Natural killer cell (primary cell): Measurements from ENCODE around the gene RALGDS. TPM values are rescaled to one million over a fixed set of nuclear protein-coding genes. Genes with fewer than 3 reads are reported as not detected.

Source experiments
- ATAC-seq, 3 donors: fragments of 150-1000 bp in 2 of 3; fragments of 200-7000 bp in 1 of 3; cut with Tn5 transposase; 1 replicate in 1 of 3; 2 replicates in 2 of 3; pipeline ENCODE4 v1.10.0; 2021; ENCODE audit warnings: mild to moderate bottlenecking in 2 of 3, moderate library complexity in 2 of 3
- DNase-seq, 2 donors: peaks; one replicate each; pipeline versions ENCODE4 v3.0.0 to v3.0.0-alpha.2; 2013 to 2021; ENCODE audit warnings: mixed read lengths in 1 of 2
- H3K27ac ChIP-seq: one replicate; pipeline ENCODE4 v1.5.1; 2013; ENCODE audit warnings: mild to moderate bottlenecking, low read length
- H3K27me3 ChIP-seq: one replicate; pipeline ENCODE4 v1.6.1; 2013; ENCODE audit warnings: low read length; ENCODE audit not compliant: control insufficient read depth, insufficient read depth
- H3K36me3 ChIP-seq: one replicate; pipeline ENCODE4 v1.6.1; 2013; ENCODE audit warnings: low read length; ENCODE audit not compliant: control insufficient read depth, insufficient read depth
- H3K4me1 ChIP-seq: one replicate; pipeline ENCODE4 v1.6.1; 2013; ENCODE audit warnings: low read length; ENCODE audit not compliant: control insufficient read depth, insufficient read depth
- H3K4me3 ChIP-seq: one replicate; pipeline ENCODE4 v1.5.1; 2013; ENCODE audit warnings: low read length
- H3K9me3 ChIP-seq: one replicate; pipeline ENCODE4 v1.6.1; 2013; ENCODE audit warnings: low read length; ENCODE audit not compliant: control insufficient read depth, insufficient read depth
- H3K27ac Mint-ChIP-seq, 2 donors: one replicate each; pipeline ENCODE4 v1.8.0; 2022; ENCODE audit warnings: mild to moderate bottlenecking in 2 of 2, mixed read lengths in 2 of 2, moderate library complexity in 1 of 2
- H3K27me3 Mint-ChIP-seq, 2 donors: one replicate each; pipeline ENCODE4 v1.8.0; 2022; ENCODE audit warnings: low read depth in 2 of 2, mixed read lengths in 2 of 2
- H3K36me3 Mint-ChIP-seq: one replicate; pipeline ENCODE4 v1.8.0; 2022; ENCODE audit warnings: mixed read lengths
- H3K4me1 Mint-ChIP-seq, 2 donors: one replicate each; pipeline ENCODE4 v1.8.0; 2022; ENCODE audit warnings: mixed read lengths in 2 of 2
- H3K4me3 Mint-ChIP-seq: one replicate; pipeline ENCODE4 v1.8.0; 2022; ENCODE audit warnings: mild to moderate bottlenecking, moderate library complexity, mixed read lengths
- H3K9me3 Mint-ChIP-seq, 2 donors: one replicate each; pipeline ENCODE4 v1.8.0; 2022; ENCODE audit warnings: mixed read lengths in 2 of 2
- WGBS: methylation state at CpG from one replicate; pipeline ENCODE4 v1.1.7; 2013; ENCODE audit warnings: missing lambda C conversion rate; ENCODE audit not compliant: insufficient coverage; 5-methylcytosine and 5-hydroxymethylcytosine counted together
- intact Hi-C: fragments of 100-400 bp; cut with micrococcal nuclease; formaldehyde crosslinking; loops from one replicate; pipeline ENCODE4 v1.14.2; 2022
- total RNA-seq, 4 donors: library from RNA; stranded (reverse); fragments of 120-200 nt in 1 of 4; gene quantifications; one replicate each; pipeline versions ENCODE4 v1.2.3 to v1.2.4, GENCODE V29; 2013 to 2022
- TF ChIP-seq, protein P1 (sequence below): fragments of 200-600 bp; IDR thresholded peaks from one replicate; pipeline ENCODE4 v1.8.0; 2022; ENCODE audit warnings: antibody characterized with exemption

RALGDS gene
- total RNA-seq, 3 donors from 2014 or later (not counting 1 experiment from before 2014, with no cell fraction given) = 206 to 250 (median 208) TPM

DNA sequence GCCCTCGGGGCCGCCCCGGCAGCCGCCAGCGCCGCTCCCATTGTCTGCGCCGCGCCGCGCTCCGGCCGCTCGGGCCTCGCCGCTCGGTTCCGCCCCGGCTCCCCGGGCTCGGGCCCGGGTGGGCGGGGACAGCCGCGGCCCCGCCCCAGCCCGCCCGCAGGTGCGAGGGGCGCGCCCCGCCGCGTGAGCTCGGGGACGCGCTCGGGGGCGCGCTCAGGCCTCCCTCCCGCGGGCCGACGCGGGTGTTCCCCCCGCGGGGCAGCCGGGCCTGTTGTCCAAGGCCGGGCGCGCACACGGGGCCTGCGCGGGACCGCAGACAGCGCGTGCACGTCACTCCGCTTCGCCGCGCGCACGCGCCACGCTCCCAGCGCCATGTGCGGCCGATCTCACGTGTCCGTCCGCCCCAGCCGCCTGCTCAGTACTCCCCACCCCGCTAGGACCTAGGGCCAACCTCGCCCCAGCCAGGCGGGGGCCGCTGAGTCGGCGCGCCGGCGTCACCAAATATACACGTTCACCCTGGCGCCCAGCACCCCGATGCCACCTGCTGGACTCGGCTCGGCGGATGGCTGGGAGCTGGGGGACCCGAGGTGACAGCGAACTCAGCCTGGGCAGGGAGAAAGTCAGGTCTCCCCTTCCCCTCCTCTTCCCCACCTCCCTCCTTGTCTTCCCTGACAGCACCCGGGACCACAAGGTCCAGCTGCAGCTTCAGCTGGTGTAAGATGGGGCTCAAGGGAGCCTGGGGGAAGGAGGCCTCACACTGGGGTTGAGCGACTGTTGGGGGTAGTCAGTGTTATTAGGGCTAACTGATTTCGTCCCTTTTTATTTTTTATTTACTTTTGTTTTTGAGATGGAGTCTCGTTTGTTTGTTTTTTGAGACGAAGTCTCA is 28.3 kb upstream of the RALGDS start:
- H3K4me1 ChIP-seq = peaks cover 46% of the 10 kb centered on the region
- intact Hi-C loops = loop anchor here (1.0 to 10.0 kb wide), 4 partner anchors 28 to 1895 kb away; partner anchors contain the start of genes BRD3 and RALGDS
- TF ChIP-seq, protein P1, sequence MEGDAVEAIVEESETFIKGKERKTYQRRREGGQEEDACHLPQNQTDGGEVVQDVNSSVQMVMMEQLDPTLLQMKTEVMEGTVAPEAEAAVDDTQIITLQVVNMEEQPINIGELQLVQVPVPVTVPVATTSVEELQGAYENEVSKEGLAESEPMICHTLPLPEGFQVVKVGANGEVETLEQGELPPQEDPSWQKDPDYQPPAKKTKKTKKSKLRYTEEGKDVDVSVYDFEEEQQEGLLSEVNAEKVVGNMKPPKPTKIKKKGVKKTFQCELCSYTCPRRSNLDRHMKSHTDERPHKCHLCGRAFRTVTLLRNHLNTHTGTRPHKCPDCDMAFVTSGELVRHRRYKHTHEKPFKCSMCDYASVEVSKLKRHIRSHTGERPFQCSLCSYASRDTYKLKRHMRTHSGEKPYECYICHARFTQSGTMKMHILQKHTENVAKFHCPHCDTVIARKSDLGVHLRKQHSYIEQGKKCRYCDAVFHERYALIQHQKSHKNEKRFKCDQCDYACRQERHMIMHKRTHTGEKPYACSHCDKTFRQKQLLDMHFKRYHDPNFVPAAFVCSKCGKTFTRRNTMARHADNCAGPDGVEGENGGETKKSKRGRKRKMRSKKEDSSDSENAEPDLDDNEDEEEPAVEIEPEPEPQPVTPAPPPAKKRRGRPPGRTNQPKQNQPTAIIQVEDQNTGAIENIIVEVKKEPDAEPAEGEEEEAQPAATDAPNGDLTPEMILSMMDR = peak; percentile 64
- Mint-ChIP-seq H3K9me3 (no peaks in the 10 kb centered on the region), H3K36me3 (no peaks in the 10 kb centered on the region), H3K4me1 (peaks cover 26 to 39% of the 10 kb centered on the region in 2 donors), H3K27me3 (peaks cover 0 to 1% of the 10 kb centered on the region in 2 donors), H3K27ac (peak overlapping the region; percentile 74 to 98), H3K4me3 (peak overlapping the region; percentile 88)
- peak; percentile 68 to 84 (median 75) for ATAC-seq
- H3K27ac ChIP-seq = peak overlapping the region; percentile 70
- no peaks in the 10 kb centered on the region for H3K9me3 ChIP-seq
- no peaks in the 10 kb centered on the region for H3K36me3 ChIP-seq
- H3K27me3 ChIP-seq = no peaks in the 10 kb centered on the region
- DNase-seq = peak; percentile 83 to 92
- WGBS = 2% methylated on average over 94 of the region's 95 CpGs
- H3K4me3 ChIP-seq = peak overlapping the region; percentile 48

DNA sequence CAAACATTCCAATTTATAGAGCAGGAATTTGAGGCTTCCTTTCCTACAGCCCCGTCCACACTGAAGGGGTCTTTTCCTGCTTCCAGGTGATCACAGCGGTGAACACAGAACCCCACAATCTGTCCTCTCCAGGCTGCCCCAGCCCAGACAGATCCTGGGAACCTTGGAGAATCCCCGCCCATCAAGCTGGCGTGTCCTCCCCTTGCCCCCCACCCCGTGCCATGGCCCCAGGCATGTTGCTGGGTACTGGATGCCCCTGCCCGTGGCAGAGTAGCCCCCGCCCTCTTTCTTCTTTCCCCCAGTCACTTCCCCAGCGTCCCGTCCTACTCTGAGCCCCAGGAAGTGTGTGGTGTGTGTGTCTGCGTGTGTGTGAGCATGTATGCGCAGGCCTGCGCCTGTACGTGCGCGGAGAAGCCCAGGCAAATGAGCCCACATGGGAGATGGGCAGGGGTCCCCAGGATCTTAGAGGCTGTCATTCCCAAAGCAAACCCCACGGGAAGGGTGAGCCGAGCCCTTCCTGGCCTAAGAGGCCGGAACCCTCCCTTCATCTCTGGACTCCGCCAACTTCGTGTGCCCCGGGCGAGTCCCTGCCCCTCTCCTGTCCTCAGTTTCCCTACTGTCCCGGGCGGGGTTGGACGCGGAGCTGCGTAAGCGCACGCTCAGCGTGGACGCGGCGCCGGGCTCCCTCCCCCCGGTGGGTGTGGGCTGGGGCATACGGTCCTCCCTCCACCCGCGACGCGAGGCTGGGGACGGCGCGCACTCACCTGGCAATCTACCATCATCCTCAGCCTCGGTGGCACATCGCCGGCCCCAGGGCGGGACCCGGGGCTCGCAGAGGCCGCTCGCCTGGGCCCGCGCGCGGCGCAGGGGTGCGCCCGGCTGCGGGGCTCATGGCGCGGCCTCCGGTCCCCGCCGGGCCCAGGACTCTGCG is 27.4 kb upstream of the RALGDS start:
- peak; percentile 60 to 86 for DNase-seq
- Mint-ChIP-seq H3K27me3 (no peaks in the 10 kb centered on the region), H3K36me3 (no peaks in the 10 kb centered on the region), H3K4me3 (peak overlapping the region; percentile 90), H3K27ac (peak overlapping the region; percentile 90 to 98), H3K4me1 (peaks cover 33 to 46% of the 10 kb centered on the region in 2 donors), H3K9me3 (no peaks in the 10 kb centered on the region)
- TF ChIP-seq, protein P1 = no peak
- WGBS = 2% methylated on average over 62 of the region's 65 CpGs
- intact Hi-C loops = loop anchor here (1.0 to 10.0 kb wide), 5 partner anchors 27 to 1894 kb away; partner anchors contain the start of genes BRD3 and RALGDS
- peak overlapping the region; percentile 96 for H3K27ac ChIP-seq
- peak; percentile 0 to 32 (median 1) for ATAC-seq
- peak overlapping the region; percentile 75 for H3K4me3 ChIP-seq
- no peaks in the 10 kb centered on the region for H3K9me3 ChIP-seq
- peaks cover 54% of the 10 kb centered on the region for H3K4me1 ChIP-seq
- H3K27me3 ChIP-seq = no peaks in the 10 kb centered on the region
- H3K36me3 ChIP-seq = no peaks in the 10 kb centered on the region

DNA sequence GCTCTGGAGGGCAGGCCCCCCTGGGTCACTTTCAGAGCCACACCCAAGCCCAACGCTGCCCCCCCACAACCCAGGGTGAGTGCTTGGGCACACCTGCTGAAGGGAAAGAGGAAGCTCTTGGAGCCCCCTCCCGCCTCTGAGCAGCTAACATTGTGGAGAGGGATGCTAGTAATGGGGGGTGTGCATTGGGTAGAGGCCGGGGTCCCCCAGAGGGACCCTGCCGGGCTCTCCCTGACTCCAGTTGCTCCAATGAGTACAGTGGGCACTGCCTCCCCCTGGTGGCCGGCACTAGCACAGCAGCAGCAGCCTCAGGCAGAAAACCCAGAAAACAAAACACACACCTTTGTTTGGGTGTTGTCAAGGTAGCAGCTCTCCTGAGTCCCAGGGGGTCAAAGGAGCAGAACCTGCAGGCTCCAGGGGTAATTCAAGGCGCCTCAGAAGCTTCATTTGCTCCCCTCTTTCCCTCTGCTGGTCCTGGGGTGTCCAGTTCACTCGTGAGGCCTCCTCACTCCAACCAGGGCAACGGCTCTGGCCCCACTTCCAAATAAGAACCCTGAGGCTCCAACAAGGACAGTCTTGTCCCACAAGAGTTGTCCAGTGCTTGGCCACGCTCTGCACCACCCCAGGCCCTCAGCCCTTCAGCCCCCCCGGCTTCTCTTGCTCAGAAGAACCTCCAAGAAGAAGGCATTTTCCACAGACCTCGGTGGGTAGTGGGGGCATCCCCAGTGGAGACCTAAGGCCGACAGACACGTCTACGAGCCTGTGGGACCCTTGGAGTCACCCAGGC is 26.6 kb upstream of the RALGDS start:
- Histone ChIP-seq H3K4me3 (peak overlapping the region; percentile 7), H3K9me3 (no peaks in the 10 kb centered on the region), H3K27ac (peak overlapping the region; percentile 96), H3K27me3 (no peaks in the 10 kb centered on the region), H3K36me3 (no peaks in the 10 kb centered on the region), H3K4me1 (peaks cover 63% of the 10 kb centered on the region)
- TF ChIP-seq, protein P1 = peak; percentile 94
- Mint-ChIP-seq H3K27ac (peak overlapping the region; percentile 90 to 98), H3K36me3 (no peaks in the 10 kb centered on the region), H3K4me3 (peak overlapping the region; percentile 90), H3K4me1 (peaks cover 34 to 53% of the 10 kb centered on the region in 2 donors), H3K27me3 (no peaks in the 10 kb centered on the region), H3K9me3 (no peaks in the 10 kb centered on the region)
- peak; percentile 79 to 94 for DNase-seq
- WGBS = 11% methylated on average over 13 of the region's 14 CpGs
- peak in 2 of 3 donors; percentile 7 to 10 for ATAC-seq
- intact Hi-C loops = loop anchor here (1.0 to 10.0 kb wide), 3 partner anchors 44 to 1893 kb away; partner anchors contain the start of gene BRD3
